Measurements from ENCODE around the gene PLN.

The PLN gene

DNA sequence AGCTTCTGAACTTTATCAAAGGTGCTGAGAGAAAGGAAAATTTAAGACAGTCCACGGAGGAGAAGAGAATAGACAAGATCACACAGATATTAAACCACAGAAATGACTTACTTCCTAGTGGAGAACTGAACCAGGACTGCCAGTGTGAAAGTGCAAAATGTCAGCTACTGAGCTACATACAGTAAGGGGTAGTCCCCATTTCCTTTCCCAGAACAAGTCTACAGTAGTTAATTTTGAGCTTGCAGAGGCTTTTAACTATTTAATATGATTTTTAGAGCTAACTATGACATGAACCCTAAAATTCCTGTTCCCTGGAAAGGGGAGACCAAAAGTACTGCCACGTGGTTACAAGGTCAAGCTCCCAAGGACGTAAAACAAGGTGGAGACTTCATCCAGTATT is 58.2 kb downstream of the PLN start:
- H3K4me1 ChIP-seq (ENCODE audit: control insufficient read depth in 1 of 2, insufficient read depth in 2 of 2, low read length in 2 of 2) = peaks cover 0 to 2% of the 10 kb centered on the region in 2 experiments
- no peaks in the 10 kb centered on the region for H3K27me3 ChIP-seq (ENCODE audit: insufficient read depth, low read length)
- no peak overlapping the region for H2BK120ac ChIP-seq (ENCODE audit: insufficient read depth, low read length, poor library complexity)
- H2BK5ac ChIP-seq (ENCODE audit: low read depth, low read length, poor library complexity) = no peak overlapping the region
- H2AK5ac ChIP-seq (ENCODE audit: low read length) = no peak overlapping the region
- H3K9ac ChIP-seq (ENCODE audit: low read length) = no peak overlapping the region
- no peak for DNase-seq
- no peak overlapping the region for H3K23ac ChIP-seq (ENCODE audit: low read length)
- H3K36me3 ChIP-seq (ENCODE audit: control insufficient read depth in 1 of 2, insufficient read depth in 2 of 2, low read length in 2 of 2) = peaks cover 0 to 2% of the 10 kb centered on the region in 2 experiments
- H3K9me3 ChIP-seq (ENCODE audit: insufficient read depth, low read depth, low read length) = no peaks in the 10 kb centered on the region
- H3K14ac ChIP-seq (ENCODE audit: low read length) = no peak overlapping the region
- no peak overlapping the region for H2AFZ ChIP-seq (ENCODE audit: insufficient read depth, low read length, poor library complexity)
- no peak overlapping the region for H3K4me2 ChIP-seq (ENCODE audit: low read length)
- H3K4me3 ChIP-seq (ENCODE audit: low read depth, low read length) = no peak overlapping the region
- H4K8ac ChIP-seq (ENCODE audit: low read depth, low read length) = no peak overlapping the region
- H3K79me2 ChIP-seq (ENCODE audit: control insufficient read depth, insufficient read depth, low read length, poor library complexity) = no peaks in the 10 kb centered on the region
- H3K27ac ChIP-seq (ENCODE audit: low read depth, low read length) = no peak overlapping the region
- no peaks in the 10 kb centered on the region for H3K79me1 ChIP-seq (ENCODE audit: low read length)
- H3K4ac ChIP-seq (ENCODE audit: low read depth, low read length) = no peak overlapping the region
- H4K12ac ChIP-seq (ENCODE audit: low read depth, low read length) = no peak overlapping the region
- H3K18ac ChIP-seq (ENCODE audit: low read length) = no peak overlapping the region
- no CpG with 5 or more reads among the region's 3 CpGs for whole genome bisulfite sequencing (ENCODE audit: extremely low coverage, insufficient coverage, insufficient read length)
- no peak overlapping the region for H2BK12ac ChIP-seq (ENCODE audit: low read length)
- H4K91ac ChIP-seq (ENCODE audit: low read depth, low read length) = no peak overlapping the region

DNA sequence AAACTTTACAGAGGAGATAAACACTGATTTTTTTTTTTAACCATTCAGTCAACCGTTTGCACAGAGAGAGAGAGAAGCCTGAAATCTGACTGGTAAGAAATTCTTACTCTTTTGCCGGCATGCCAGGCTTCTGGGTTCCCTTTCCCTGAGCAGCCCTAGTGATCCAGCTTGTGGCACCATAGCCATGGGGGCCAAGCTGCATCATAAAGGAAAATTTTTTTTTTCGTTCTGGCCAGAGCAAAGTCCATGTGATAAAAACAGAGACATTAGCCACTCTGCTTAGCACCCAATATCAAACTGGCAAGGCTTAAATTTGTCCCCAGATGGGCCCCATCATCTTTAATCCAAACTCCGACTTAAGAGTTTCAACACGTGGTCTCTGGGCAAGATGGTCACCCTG is 58.8 kb downstream of the PLN start:
- H2AFZ ChIP-seq (ENCODE audit: insufficient read depth, low read length, poor library complexity) = no peak overlapping the region
- H4K12ac ChIP-seq (ENCODE audit: low read depth, low read length) = no peak overlapping the region
- no peak overlapping the region for H3K4ac ChIP-seq (ENCODE audit: low read depth, low read length)
- no peak overlapping the region for H3K9ac ChIP-seq (ENCODE audit: low read length)
- no peak overlapping the region for H3K27ac ChIP-seq (ENCODE audit: low read depth, low read length)
- no peak overlapping the region for H2BK5ac ChIP-seq (ENCODE audit: low read depth, low read length, poor library complexity)
- no peak for DNase-seq
- no peak overlapping the region for H3K14ac ChIP-seq (ENCODE audit: low read length)
- H3K79me2 ChIP-seq (ENCODE audit: control insufficient read depth, insufficient read depth, low read length, poor library complexity) = no peaks in the 10 kb centered on the region
- no peak overlapping the region for H2AK5ac ChIP-seq (ENCODE audit: low read length)
- no peak overlapping the region for H3K4me3 ChIP-seq (ENCODE audit: low read depth, low read length)
- H3K18ac ChIP-seq (ENCODE audit: low read length) = no peak overlapping the region
- H2BK120ac ChIP-seq (ENCODE audit: insufficient read depth, low read length, poor library complexity) = no peak overlapping the region
- H3K27me3 ChIP-seq (ENCODE audit: insufficient read depth, low read length) = no peaks in the 10 kb centered on the region
- H2BK12ac ChIP-seq (ENCODE audit: low read length) = no peak overlapping the region
- H3K23ac ChIP-seq (ENCODE audit: low read length) = no peak overlapping the region
- no peaks in the 10 kb centered on the region for H3K79me1 ChIP-seq (ENCODE audit: low read length)
- peaks cover 0 to 2% of the 10 kb centered on the region in 2 experiments for H3K4me1 ChIP-seq (ENCODE audit: control insufficient read depth in 1 of 2, insufficient read depth in 2 of 2, low read length in 2 of 2)
- H3K9me3 ChIP-seq (ENCODE audit: insufficient read depth, low read depth, low read length) = no peaks in the 10 kb centered on the region
- WGBS (ENCODE audit: extremely low coverage, insufficient coverage, insufficient read length) = no CpG with 5 or more reads among the region's 5 CpGs
- H4K8ac ChIP-seq (ENCODE audit: low read depth, low read length) = no peak overlapping the region
- H4K91ac ChIP-seq (ENCODE audit: low read depth, low read length) = no peak overlapping the region
- H3K36me3 ChIP-seq (ENCODE audit: control insufficient read depth in 1 of 2, insufficient read depth in 2 of 2, low read length in 2 of 2) = peaks cover 0 to 2% of the 10 kb centered on the region in 2 experiments
- no peak overlapping the region for H3K4me2 ChIP-seq (ENCODE audit: low read length)

Data from trophoblast cell (in vitro differentiated cells and primary cell).